ENCODE measurements around the gene LRP4. TPM values are rescaled to one million over a fixed set of nuclear protein-coding genes. Genes with fewer than 3 reads are reported as not detected.

Gene LRP4
- total RNA-seq, 1 donor = 2.2 TPM

GRCh38 chr11:46913484-46913883, 4.9 kb downstream of the LRP4 start:
- Histone ChIP-seq H4K20me1 (ENCODE audit: insufficient read depth, low read length) (no peaks in the 10 kb centered on the region), H3K79me2 (ENCODE audit: insufficient read depth, low read length) (no peaks in the 10 kb centered on the region), H3K36me3 (ENCODE audit: insufficient read depth, low read length) (no peaks in the 10 kb centered on the region), H3K9me3 (ENCODE audit: low read depth, low read length) (no peaks in the 10 kb centered on the region), H2AFZ (ENCODE audit: low read length) (no peak overlapping the region), H3K4me2 (ENCODE audit: insufficient read depth, low read length) (no peak overlapping the region), H3K27me3 (ENCODE audit: insufficient read depth, low read length) (peaks cover 4% of the 10 kb centered on the region), H3K4me1 (ENCODE audit: insufficient read depth, low read length) (peaks cover 24% of the 10 kb centered on the region), H3K27ac (ENCODE audit: low read depth, low read length) (no peak overlapping the region), H3K4me3 (ENCODE audit: insufficient read depth, low read length) (no peak overlapping the region)
- no peak for DNase-seq (ENCODE audit: insufficient read length, low spot score, missing footprints)
- TF ChIP-seq CTCF (IDR thresholded peaks at IDR 0.05; ENCODE audit: extremely low read depth, low read depth, low read length) = no peak

GRCh38 chr11:46912526-46913150, 5.7 kb downstream of the LRP4 start:
- Histone ChIP-seq H3K27ac (ENCODE audit: low read depth, low read length) (no peak overlapping the region), H2AFZ (ENCODE audit: low read length) (peak overlapping the region; percentile 38), H3K4me2 (ENCODE audit: insufficient read depth, low read length) (peak overlapping the region; percentile 27)

GRCh38 chr11:46907606-46908005, 10.7 kb downstream of the LRP4 start:
- H3K4me2 ChIP-seq (ENCODE audit: insufficient read depth, low read length) = no peak overlapping the region
- H3K4me3 ChIP-seq (ENCODE audit: insufficient read depth, low read length) = no peak overlapping the region
- no peak for DNase-seq (ENCODE audit: insufficient read length, low spot score, missing footprints)
- H3K9me3 ChIP-seq (ENCODE audit: low read depth, low read length) = no peaks in the 10 kb centered on the region
- no peaks in the 10 kb centered on the region for H3K4me1 ChIP-seq (ENCODE audit: insufficient read depth, low read length)
- H4K20me1 ChIP-seq (ENCODE audit: insufficient read depth, low read length) = no peaks in the 10 kb centered on the region
- no peaks in the 10 kb centered on the region for H3K36me3 ChIP-seq (ENCODE audit: insufficient read depth, low read length)
- peaks cover 4% of the 10 kb centered on the region for H3K27me3 ChIP-seq (ENCODE audit: insufficient read depth, low read length)
- no peak overlapping the region for H2AFZ ChIP-seq (ENCODE audit: low read length)
- TF ChIP-seq CTCF (IDR thresholded peaks at IDR 0.05; ENCODE audit: extremely low read depth, low read depth, low read length) = no peak
- no peak overlapping the region for H3K27ac ChIP-seq (ENCODE audit: low read depth, low read length)
- H3K79me2 ChIP-seq (ENCODE audit: insufficient read depth, low read length) = no peaks in the 10 kb centered on the region

More at GRCh38 chr11:46912526-46913150, 5.7 kb downstream of the LRP4 start:
- H3K9me3 ChIP-seq (ENCODE audit: low read depth, low read length) = no peaks in the 10 kb centered on the region
- H3K79me2 ChIP-seq (ENCODE audit: insufficient read depth, low read length) = no peaks in the 10 kb centered on the region
- no peak overlapping the region for H3K4me3 ChIP-seq (ENCODE audit: insufficient read depth, low read length)
- H4K20me1 ChIP-seq (ENCODE audit: insufficient read depth, low read length) = no peaks in the 10 kb centered on the region
- DNase-seq (ENCODE audit: insufficient read length, low spot score, missing footprints) = no peak
- H3K36me3 ChIP-seq (ENCODE audit: insufficient read depth, low read length) = no peaks in the 10 kb centered on the region
- no peak for TF ChIP-seq CTCF (IDR thresholded peaks at IDR 0.05; ENCODE audit: extremely low read depth, low read depth, low read length)
- peaks cover 4% of the 10 kb centered on the region for H3K27me3 ChIP-seq (ENCODE audit: insufficient read depth, low read length)
- peaks cover 22% of the 10 kb centered on the region for H3K4me1 ChIP-seq (ENCODE audit: insufficient read depth, low read length)

- Histone ChIP-seq H3K4me1 (ENCODE audit: insufficient read depth, low read length) (no peaks in the 10 kb centered on the region), H2AFZ (ENCODE audit: low read length) (peak overlapping the region; percentile 44), H4K20me1 (ENCODE audit: insufficient read depth, low read length) (no peaks in the 10 kb centered on the region), H3K36me3 (ENCODE audit: insufficient read depth, low read length) (no peaks in the 10 kb centered on the region), H3K27me3 (ENCODE audit: insufficient read depth, low read length) (peaks cover 4% of the 10 kb centered on the region), H3K4me3 (ENCODE audit: insufficient read depth, low read length) (no peak overlapping the region), H3K27ac (ENCODE audit: low read depth, low read length) (no peak overlapping the region), H3K9me3 (ENCODE audit: low read depth, low read length) (no peaks in the 10 kb centered on the region), H3K4me2 (ENCODE audit: insufficient read depth, low read length) (no peak overlapping the region), H3K79me2 (ENCODE audit: insufficient read depth, low read length) (no peaks in the 10 kb centered on the region)
- no peak for TF ChIP-seq CTCF (IDR thresholded peaks at IDR 0.05; ENCODE audit: extremely low read depth, low read depth, low read length)
- peak; percentile 69 for DNase-seq (ENCODE audit: insufficient read length, low spot score, missing footprints)
Measured at GRCh38 chr11:46906609-46907041, 11.7 kb downstream of the LRP4 start.
